Measurements from ENCODE around the gene ADGRA1.

The ADGRA1 gene

DNA sequence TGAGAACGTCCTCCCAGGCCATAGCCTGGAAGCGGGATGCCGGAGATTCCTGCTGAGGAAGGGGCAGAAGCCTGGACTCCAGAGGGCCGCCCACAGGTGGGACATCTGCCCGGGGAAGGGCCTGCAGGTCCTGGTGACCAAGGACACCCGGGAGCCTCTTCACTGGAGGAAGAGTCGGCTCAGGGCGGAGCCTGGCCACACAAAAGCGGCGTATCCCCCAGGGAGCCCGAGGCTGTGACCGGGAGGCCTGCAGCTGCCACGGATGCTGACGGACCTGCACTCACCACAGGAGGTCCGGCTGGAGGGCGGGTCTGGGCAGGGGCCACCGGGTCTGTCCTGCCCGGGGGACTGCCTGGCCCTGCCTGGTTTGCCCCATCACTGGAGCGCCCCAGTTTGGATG, 15.5 kb upstream of the ADGRA1 start:
- H3K4me3 ChIP-seq (ENCODE audit: control insufficient read depth, low read depth, low read length), result no peak overlapping the region
- DNase-seq (ENCODE audit: low read depth), result no peak
- no peak for TF ChIP-seq CTCF (IDR thresholded peaks at IDR 0.05; ENCODE audit: control insufficient read depth, insufficient read depth, low read depth, low read length, missing control alignments)

DNA sequence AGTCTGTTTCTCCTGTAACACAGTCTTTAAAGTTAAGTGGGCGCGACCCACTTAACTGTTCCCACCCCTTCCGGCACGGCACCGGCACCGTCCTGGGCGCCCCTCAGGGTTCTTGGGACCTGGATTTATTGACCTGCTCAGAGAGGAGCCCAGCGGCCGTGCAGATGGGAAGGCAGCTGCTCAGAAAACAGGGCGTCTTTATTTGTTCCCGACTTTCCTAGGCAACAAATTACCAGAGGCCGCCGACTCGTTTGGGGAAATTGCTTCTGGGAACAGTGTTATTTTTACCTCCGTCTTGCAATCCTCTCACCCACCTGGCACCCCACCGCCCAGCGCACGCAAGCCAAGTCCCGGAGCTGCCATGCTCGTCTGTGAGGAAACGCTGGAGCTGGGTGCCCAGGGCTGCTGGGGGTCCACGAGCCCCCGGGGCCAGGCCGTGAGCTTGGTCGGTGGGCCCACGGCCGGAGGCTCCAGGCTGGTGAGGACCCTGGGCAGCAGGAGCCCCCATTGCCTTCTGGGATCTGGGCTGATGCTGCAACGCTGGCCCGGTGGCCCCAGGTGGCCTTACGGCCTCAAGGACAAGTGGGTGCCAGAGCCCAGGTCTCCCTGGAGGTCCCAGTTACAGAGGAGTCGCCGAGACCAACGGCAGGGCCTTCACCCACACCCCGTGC, 14.9 kb upstream of the ADGRA1 start:
- TF ChIP-seq CTCF (IDR thresholded peaks at IDR 0.05; ENCODE audit: control insufficient read depth, insufficient read depth, low read depth, low read length, missing control alignments), result no peak
- no peak for DNase-seq (ENCODE audit: low read depth)
- H3K4me3 ChIP-seq (ENCODE audit: control insufficient read depth, low read depth, low read length), result no peak overlapping the region

GRCh38 chr10:133075346-133076137, 12.2 kb upstream of the ADGRA1 start:
- DNase-seq (ENCODE audit: low read depth), result no peak
- H3K4me3 ChIP-seq (ENCODE audit: control insufficient read depth, low read depth, low read length), result no peak overlapping the region
- no peak for TF ChIP-seq CTCF (IDR thresholded peaks at IDR 0.05; ENCODE audit: control insufficient read depth, insufficient read depth, low read depth, low read length, missing control alignments)

- no peak for DNase-seq (ENCODE audit: low read depth)
- no peak overlapping the region for H3K4me3 ChIP-seq (ENCODE audit: control insufficient read depth, low read depth, low read length)
- no peak for TF ChIP-seq CTCF (IDR thresholded peaks at IDR 0.05; ENCODE audit: control insufficient read depth, insufficient read depth, low read depth, low read length, missing control alignments)
Observed at GRCh38 chr10:133076274-133077038, 11.3 kb upstream of the ADGRA1 start.

DNA sequence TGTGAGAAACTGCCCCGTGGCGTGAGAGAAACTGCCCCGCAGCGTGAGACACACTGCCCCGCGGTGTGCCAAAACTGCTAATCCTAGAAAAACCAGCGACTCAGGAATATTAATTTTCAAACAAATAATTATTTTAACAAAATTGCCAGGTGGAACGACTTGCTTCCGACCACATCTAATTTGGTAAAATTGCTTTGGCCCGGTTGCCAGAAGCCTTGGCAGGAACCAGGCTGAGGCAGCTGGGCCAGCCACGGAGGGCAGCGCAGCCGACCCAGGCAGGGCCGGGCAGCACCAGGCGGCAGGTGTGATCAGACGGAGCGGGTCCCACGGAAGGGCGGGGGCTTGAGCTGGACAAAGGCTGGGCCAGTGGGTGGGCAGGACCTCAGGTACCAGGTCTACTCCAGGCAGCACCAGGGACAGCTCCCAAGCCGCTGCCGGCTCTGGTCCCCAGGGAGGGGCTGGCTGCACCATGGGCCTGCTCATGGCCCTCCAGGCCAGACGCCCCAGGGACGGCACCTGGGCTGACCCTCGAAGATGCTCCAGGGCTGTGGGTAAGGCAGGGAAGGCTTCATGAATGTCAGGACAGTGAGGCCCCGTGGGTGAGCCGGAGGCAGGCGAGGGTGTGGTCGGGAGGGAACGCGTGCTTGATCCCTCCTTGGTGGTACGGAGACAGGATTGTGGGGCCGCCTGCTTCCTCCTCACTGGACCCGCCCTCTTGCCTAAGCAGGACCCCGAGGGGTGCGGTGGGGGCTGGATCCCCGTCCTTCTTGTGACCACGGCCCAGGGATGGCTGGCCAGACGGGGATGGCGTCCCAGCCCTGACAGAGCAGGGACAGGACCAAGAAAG, 7.7 kb upstream of the ADGRA1 start:
- no peak for TF ChIP-seq CTCF (IDR thresholded peaks at IDR 0.05; ENCODE audit: control insufficient read depth, insufficient read depth, low read depth, low read length, missing control alignments)
- DNase-seq (ENCODE audit: low read depth), result no peak
- no peak overlapping the region for H3K4me3 ChIP-seq (ENCODE audit: control insufficient read depth, low read depth, low read length)

GRCh38 chr10:133080683-133081040, 7.1 kb upstream of the ADGRA1 start:
- TF ChIP-seq CTCF (IDR thresholded peaks at IDR 0.05; ENCODE audit: control insufficient read depth, insufficient read depth, low read depth, low read length, missing control alignments), result no peak
- DNase-seq (ENCODE audit: low read depth), result no peak
- no peak overlapping the region for H3K4me3 ChIP-seq (ENCODE audit: control insufficient read depth, low read depth, low read length)
